Frontal cortex (tissue), 4 donors: Measurements from ENCODE around the gene CCDC8. TPM values are rescaled to one million over a fixed set of nuclear protein-coding genes. Genes with fewer than 3 reads are reported as not detected.
"Not testable (repeated sequence)": the region's sequence is repeated elsewhere in the genome, so short reads cannot be mapped to it uniquely, and the experiment has no call there.

ENCODE experiments used
- DNase-seq, 2 donors: peaks; one replicate each; pipeline ENCODE4 v3.0.0; 2012; ENCODE audit warnings: low spot score in 2 of 2
- FAIRE-seq: peaks from 2 replicates; lab custom pipeline; 2012; peaks lifted over from hg19 to GRCh38; lab: Jason Lieb, UNC
- total RNA-seq: library from RNA; depleted of rRNA; stranded (reverse); fragments of >200 nt; gene quantifications from one replicate; pipeline ENCODE4 v1.2.3, GENCODE V29; 2014
- donor health status: control.
- donor health status: control.
- donor health status: control.

Gene CCDC8
- total RNA-seq, 1 donor from 2014 or later: 2.4 TPM

- DNase-seq: no peak
- no peak for FAIRE-seq
Observed at GRCh38 chr19:46429999-46430398, 16.6 kb upstream of the CCDC8 start.

GRCh38 chr19:46428239-46429135, 15.1 kb upstream of the CCDC8 start, which contains the start of gene PNMA8C:
TSS of gene PNMA8C (minus strand) at chr19:46428936. CDS start at chr19:46428359, 577 bp downstream.
- no peak for FAIRE-seq
- DNase-seq: peak; percentile 71 to 84

- DNase-seq (no peak), FAIRE-seq (no peak)
Observed at GRCh38 chr19:46427518-46428045, 14.2 kb upstream of the CCDC8 start.

GRCh38 chr19:46426506-46427162, 13.3 kb upstream of the CCDC8 start:
- FAIRE-seq (no peak), DNase-seq (peak; percentile 68 to 79)

- DNase-seq: no peak
Observed at GRCh38 chr19:46426035-46426505, 12.7 kb upstream of the CCDC8 start.

GRCh38 chr19:46423188-46423587, 9.8 kb upstream of the CCDC8 start:
- DNase-seq: no peak
- no peak for FAIRE-seq

More at GRCh38 chr19:46426035-46426505, 12.7 kb upstream of the CCDC8 start:
- no peak for FAIRE-seq

- FAIRE-seq (no peak), DNase-seq (no peak)
Observed at GRCh38 chr19:46422344-46422743, 9.0 kb upstream of the CCDC8 start.

- DNase-seq: no peak
- no peak for FAIRE-seq
Observed at GRCh38 chr19:46420056-46420455, 6.7 kb upstream of the CCDC8 start.

- peak; percentile 75 to 85 for DNase-seq
- FAIRE-seq: not testable (repeated sequence)
Observed at GRCh38 chr19:46415804-46416709, 2.7 kb upstream of the CCDC8 start.

GRCh38 chr19:46414899-46415298, 1.5 kb upstream of the CCDC8 start:
- FAIRE-seq: not testable (repeated sequence)

GRCh38 chr19:46412650-46413261, 608 bp downstream of the CCDC8 start:
- FAIRE-seq: no peak
- no peak for DNase-seq

More at GRCh38 chr19:46414899-46415298, 1.5 kb upstream of the CCDC8 start:
- DNase-seq: not testable (repeated sequence)

GRCh38 chr19:46411925-46412649, 1.3 kb downstream of the CCDC8 start:
- FAIRE-seq: no peak
- no peak for DNase-seq

GRCh38 chr19:46411088-46411924, 2.1 kb downstream of the CCDC8 start:
- no peak for DNase-seq

GRCh38 chr19:46410205-46411087, 2.9 kb downstream of the CCDC8 start:
- DNase-seq: no peak
- FAIRE-seq: no peak

More at GRCh38 chr19:46411088-46411924, 2.1 kb downstream of the CCDC8 start:
- no peak for FAIRE-seq

GRCh38 chr19:46409191-46409590, 4.2 kb downstream of the CCDC8 start:
- DNase-seq (no peak), FAIRE-seq (no peak)

GRCh38 chr19:46408664-46409039, 4.7 kb downstream of the CCDC8 start:
- no peak for FAIRE-seq
- no peak for DNase-seq
